Stimulated activated CD8-positive, alpha-beta memory T cell treated with anti-CD3 and anti-CD28 coated beads, Interleukin-15, amount 100 ng/mL, for 4 hours (primary cell): ENCODE measurements around the gene TSTD2.

Experiments
- DNase-seq, 2 donors: peaks; one replicate each; pipeline ENCODE4 v3.0.0-alpha.2; 2020; ENCODE audit warnings: low read depth in 2 of 2

Gene TSTD2

DNA sequence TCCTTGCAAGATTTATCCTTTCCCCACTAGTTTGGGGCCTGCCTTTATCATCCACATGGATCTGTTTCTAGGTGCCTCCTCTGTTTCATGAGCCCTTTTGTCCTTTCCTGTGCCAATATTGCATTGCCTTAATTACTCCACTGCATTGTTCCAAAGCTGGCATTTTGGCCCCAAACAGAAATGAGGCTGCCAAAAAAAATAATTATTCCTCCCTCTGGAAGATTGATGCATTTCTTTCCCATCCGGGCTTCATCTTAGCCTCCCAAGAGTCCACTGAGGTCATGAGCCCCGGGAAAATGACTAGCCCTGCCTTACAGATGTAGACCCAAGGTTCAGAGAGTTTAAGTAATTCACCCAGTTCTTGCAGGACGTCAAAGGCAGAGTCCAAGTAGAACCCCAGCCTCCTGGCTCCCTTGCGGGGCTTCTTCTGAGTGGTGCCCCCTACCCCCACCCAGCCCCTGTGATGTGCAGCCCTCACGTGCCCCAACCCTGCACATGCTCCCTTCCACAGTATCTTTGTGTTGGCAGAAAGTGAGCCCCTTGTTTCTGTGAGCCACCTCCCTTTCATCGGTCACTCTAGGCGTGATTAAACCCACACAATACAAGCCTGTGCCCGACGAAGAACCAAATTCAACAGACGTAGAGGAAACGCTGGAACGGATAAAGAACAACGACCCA lies 69.6 kb downstream of the TSTD2 start:
- DNase-seq = no peak

DNA sequence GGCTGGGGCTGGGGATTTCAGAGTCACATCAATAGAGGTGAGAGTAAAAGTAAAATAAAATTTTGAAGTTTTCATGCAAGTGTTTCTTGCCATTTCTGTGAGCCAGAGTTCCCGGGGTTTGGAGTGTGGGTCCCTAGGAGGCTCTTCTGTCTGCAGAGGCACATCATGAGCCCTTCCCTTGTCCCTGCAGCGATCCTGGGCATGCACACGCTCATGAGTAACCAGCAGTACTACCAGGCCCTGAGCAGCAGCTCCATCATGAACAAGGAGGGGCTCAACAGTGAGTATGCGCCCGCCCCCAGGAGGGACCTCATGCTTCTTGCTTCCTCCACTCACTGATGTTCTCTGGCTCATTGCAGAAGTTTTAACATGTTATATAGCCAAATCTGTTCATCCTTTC lies 70.6 kb downstream of the TSTD2 start:
- DNase-seq = no peak

DNA sequence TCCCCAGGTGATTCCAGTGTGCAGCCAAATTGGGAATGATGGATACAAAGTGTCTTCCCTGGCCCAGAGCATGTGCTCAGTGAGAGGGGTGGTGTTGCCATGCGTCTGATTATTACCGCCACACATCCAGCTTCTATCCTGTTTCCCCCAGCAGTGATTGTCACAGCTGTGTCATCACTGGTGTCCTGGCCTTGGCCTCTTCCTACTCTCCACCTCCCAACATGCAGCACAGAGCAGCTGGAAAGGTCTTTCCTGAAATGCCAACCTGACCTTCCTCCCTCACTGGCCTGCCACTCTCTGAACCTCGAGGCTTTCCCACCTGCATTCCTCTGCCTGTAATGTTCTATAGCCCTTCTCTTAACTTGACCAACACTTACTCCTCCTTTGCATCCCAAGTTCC lies 71.7 kb downstream of the TSTD2 start:
- DNase-seq = no peak

DNA sequence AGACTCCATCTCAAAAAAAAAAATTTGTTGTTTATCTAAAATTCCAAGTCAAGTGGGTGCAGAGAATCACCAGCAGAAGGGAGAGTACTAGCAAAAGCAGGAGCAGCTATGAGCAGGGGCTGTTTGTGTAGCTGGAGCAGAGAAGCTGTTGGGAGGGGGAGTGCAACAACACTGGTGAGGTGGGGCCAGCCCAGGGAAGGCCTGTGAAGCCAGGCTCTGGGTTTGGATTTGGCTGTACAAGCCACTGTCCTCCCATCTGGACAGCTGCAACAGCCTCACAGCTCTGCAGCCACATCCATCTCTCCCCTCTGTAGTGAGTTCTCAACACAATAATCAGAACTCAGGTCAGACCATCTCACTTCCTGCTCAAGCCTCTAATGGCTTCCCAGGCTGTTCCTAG lies 72.3 kb downstream of the TSTD2 start:
- DNase-seq = no peak

DNA sequence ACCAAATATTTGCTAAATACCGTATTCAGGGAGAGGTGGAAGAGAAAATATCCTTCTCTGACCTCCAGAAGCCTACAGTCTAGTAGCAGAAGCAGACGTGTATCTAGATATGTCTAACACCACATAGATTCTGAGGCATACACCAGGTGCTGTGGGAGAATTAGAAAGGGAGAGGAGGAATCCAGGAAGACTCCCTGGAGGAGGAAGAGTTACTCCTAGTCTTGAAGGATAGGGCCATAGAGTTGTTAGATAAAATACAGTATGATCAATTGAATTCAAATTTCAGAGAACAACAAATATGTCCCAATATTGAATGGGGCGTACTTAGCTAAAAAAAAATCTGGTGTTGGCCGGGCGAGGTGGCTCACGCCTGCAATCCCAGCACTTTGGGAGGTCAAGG lies 73.0 kb downstream of the TSTD2 start:
- no peak for DNase-seq

DNA sequence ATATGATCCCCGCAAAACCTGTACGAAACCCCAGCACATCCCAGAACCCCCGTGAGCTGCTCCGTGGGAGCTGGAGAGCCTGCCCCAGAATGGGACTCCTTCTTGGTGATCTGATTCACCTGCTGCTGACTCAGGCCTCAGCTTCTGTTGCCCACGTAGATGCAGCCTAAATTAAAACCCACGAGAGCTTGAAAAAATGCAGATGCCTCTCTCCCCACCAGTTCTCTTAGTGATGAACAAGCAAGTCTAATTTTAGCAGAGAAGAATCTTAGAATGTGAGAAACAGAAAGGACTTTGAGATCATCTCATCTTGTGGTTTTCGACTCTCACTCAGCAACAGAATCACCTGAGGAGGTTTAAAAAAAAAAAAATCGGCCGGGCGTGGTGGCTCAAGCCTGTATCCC lies 74.1 kb downstream of the TSTD2 start:
- DNase-seq = no peak

DNA sequence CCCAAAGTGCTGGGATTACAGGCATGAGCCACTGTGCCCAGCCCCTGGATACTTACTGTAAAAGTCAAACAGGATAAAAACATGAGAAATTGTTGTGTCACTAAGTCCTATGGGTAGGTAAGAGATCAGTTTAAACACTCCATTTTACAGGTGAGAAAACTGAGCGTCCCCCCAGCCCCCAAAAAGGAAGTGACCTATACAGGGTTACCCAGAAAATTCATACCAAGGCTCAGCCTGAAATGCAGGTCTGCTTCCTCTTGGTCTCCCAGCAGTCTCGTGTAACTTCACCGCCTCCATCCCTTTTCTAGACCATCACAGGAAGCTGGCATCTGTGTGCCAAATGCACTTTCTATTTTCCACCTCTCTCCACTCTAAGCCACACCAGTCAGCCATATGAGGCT lies 74.5 kb downstream of the TSTD2 start:
- DNase-seq = no peak

DNA sequence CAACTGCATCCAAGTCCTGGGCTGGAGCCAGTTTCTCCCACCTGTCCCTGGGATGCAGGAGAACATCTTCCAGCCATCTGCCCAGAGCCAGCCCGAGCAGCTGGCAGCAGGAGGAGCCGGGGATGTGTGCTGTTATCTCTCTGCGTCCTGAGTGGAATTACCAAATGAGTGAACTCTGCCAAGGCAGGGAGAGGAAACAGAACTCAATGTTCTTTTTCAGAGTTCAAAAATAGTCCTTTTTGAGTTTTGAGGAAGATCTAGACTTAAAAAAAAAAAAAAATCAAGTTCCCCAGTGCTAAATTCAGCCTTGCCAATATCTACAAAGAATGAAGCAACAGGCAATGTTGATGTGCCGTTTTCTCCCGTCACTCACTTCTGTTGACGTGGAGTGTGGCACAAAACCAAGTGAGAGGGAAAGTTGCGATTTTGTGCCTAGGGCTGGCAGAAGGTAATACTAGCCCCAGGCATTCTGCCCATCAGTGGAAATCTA lies 75.5 kb downstream of the TSTD2 start:
- DNase-seq = no peak

DNA sequence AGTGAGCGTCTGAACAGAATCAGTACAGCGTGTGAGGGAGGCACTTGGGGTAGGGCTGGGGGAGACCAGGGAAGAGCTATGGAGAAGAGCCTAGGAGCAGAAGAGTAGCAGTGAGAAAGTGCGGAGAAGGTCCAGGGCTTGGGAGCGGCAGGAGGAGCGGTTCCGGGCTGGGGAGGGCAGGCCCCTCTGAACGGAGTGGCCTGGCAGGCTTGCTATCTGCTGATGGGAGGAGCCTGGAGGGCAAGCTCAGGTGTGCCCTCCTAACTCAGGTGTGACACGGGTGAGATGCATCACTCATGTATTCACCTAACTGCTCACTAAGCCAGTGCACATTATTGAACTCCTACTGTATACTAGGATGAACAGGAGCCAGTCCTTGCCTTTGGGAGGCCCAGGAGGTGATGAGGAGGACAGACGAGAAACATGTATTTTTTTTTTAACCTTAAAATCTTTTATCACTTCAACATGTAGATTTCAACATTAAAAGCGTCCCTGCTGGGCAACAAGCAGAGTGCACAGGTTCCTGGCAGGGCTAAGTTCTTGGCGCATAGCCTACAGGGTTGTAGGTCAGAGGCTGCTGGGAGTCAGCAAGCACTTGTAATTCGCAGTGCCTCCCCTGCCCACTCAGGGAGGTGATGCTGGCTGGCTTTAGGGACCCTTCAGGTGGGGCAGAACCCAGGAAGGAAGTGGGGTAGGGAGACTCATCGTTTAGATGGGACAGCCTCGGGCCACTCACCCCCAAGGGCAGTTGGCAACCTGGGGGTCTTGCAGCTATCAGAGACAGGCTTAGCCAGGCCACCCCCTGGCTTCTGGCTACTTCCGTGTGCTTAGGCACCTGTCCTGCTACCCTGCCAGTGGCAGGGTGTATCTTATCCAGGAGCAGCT lies 76.2 kb downstream of the TSTD2 start:
- no peak for DNase-seq

DNA sequence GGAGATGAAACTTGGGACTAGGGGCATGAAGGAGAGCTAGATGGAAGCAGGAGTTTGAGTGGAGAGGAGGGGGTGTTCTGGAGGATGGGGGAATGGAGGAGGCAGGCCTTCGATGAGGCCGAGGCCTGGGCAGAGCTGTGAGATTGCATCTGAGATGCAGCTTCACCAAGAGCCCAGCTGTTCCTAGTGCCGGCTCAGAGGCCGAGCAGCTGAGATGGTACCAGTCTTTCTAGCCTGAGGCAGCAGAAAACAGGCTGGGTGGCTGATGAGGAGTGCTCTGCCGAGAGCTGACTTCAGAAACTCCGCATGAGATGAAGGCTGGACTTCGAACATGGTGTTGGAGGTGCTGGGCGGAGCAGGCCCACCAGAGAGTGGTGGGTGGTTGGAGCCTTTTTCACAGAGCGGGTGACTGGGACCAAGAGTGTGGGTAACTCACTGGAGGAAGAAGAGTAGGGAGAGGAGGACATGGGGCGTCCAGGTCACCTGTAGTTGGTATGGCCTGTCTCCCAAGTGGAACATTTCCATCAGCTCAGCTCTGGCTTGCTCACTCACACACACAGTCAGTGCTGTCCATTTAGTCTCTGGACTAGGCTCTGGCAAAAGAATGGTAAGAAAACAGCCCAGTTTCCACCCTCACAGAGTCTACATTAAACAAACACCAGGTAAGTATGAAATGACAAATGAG lies 77.0 kb downstream of the TSTD2 start:
- no peak for DNase-seq

DNA sequence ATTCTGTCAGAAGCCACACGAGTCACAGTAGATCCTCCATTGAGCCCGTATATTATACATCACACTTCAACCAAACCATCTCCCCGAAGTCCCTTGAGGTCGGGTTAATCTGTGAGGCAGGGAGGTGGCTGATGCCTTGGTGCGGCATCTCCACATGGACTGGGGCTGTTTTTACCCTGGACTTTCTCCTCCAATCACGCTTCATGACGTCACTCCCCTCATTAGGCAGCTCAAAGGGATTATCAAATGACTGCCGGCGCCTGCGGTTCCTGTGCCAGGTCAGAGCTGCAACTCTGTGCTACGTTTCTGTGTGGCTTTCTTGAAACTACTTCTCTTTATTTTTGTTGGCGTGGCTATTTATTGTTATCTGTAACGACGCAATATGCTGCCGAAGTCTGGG lies 78.0 kb downstream of the TSTD2 start:
- no peak for DNase-seq

DNA sequence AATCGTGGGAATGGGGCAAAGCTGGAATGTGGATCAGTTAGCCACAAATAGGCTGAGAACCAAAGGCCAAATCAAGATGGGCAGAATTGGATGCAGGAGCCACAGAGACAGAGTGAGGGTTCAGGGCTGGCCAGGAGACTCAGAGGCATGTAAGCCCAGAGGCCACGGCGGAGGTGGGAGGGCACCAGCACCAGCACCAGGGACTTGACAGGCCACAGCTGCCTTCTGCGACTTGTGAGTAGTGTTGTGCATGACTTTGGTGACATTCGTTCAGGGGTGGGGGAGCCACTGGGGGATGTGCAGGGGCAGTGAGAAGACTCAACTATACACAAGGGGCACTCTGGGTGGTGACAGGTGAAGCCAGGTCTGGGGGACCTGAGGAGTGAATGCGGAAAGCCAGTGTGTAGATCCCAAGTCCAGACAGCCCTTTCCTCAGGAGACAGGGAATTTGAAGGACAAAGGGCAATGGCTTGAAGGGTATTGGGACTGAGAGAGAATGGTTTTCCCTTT lies 78.5 kb downstream of the TSTD2 start:
- DNase-seq = no peak

DNA sequence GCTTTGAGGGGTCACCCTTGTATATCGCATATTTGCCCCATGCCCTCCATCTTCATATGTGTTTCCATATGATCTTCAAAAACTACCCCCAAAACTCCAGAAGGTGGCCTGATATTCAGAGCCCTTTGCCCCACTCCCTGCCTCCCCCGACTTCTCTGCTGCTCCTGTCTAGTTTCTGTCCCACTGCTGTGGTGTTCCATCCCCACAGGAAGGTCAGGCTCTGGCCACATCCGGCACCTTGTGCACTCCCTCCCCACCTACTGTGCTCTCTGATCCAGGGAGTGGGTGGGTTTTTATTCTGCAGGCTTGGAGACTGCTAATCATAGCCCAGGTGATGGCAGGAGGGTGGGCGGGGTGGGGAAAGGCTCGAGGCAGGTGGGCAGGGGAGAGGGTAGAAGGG lies 79.3 kb downstream of the TSTD2 start:
- no peak for DNase-seq

DNA sequence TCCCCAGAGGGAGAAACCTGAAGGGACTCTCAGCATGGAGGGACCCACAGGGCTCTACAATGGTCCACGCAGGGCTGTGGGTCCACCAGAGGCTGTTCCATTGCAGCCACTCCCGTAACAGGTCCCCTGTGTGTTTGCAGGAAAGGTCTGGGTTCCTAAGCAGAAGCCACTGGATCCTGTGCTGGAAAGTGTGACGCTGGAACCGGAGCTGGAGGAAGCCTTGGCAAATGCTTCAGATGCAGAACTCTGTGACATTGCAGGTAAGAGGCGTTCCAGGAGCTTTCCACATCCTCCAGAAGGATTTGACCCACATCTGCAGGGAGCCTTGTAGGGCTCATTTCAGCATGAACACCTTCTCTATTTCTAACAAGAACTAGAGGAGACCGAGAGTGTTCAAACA lies 80.0 kb downstream of the TSTD2 start:
- no peak for DNase-seq

DNA sequence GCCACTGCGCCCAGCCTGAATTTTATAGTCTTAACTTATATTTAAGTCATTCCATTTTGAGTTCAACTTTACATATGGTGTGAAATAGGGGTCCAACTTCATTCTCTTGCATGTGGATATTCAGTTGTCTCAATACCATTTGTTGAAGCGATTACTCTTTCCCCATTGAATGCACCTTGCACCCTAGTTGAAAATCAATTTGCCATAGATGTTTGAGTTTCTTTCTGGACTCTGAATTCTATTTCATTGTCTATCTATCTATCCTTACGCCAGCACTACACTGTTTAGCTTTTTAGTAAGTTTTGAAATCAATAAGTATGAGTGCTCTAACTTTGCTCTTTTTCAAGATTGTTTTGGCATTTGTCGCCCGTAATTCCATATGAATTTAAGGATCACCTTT lies 81.9 kb downstream of the TSTD2 start:
- DNase-seq = no peak

DNA sequence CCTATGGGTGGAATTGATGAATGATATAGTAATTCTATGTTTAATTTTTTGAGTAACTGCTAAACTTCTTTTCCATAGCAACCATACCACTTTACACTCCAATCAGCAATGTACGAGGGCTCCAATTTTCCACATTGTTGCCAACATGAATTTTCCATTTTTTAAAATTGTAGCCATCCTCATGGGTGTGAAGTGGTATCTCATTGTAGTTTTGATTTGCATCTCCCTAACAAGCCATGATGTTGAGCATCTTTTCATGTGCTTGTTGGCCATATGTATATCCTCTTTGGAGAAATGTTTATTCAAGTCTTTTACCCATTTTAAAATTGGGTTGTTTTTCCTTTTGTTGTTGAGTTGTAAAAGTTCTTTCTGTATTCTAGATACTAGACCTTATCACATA lies 82.8 kb downstream of the TSTD2 start:
- no peak for DNase-seq
